GM23248 (cell line): ENCODE results near the gene GNAQ. TPM values are rescaled to one million over a fixed set of nuclear protein-coding genes. Genes with fewer than 3 reads are reported as not detected.

Experiments
- DNase-seq: peaks from one replicate; pipeline ENCODE4 v3.0.0-alpha.2; 2015
- H2AFZ ChIP-seq: fragments of 200-600 bp; sonication (generic); 2 replicates; pipeline ENCODE4 v1.6.1; 2016; ENCODE audit warnings: antibody characterized with exemption
- H3F3A ChIP-seq: fragments of 200-600 bp; sonication (generic); 2 replicates; pipeline ENCODE4 v1.6.1; 2016; ENCODE audit warnings: mild to moderate bottlenecking, antibody characterized with exemption, mixed run types; ENCODE audit not compliant: insufficient read depth
- H3K27ac ChIP-seq: fragments of 200-600 bp; sonication (generic); 2 replicates; pipeline ENCODE4 v1.5.1; 2016; ENCODE audit warnings: mild to moderate bottlenecking
- H3K27me3 ChIP-seq: fragments of 200-600 bp; sonication (generic); replicated peaks from 2 replicates; pipeline ENCODE4 v1.6.1; 2016; ENCODE audit warnings: mild to moderate bottlenecking; ENCODE audit not compliant: insufficient read depth
- H3K36me3 ChIP-seq: fragments of 200-600 bp; sonication (generic); 2 replicates; pipeline ENCODE4 v1.6.1; 2016; ENCODE audit warnings: low read depth, mild to moderate bottlenecking
- H3K4me1 ChIP-seq: fragments of 200-600 bp; sonication (generic); 2 replicates; pipeline ENCODE4 v1.6.1; 2016; ENCODE audit warnings: mild to moderate bottlenecking; ENCODE audit not compliant: insufficient read depth
- H3K4me2 ChIP-seq: fragments of 200-600 bp; sonication (generic); one replicate; pipeline ENCODE4 v1.6.1; 2016; ENCODE audit warnings: mild to moderate bottlenecking; ENCODE audit not compliant: unreplicated experiment
- H3K4me3 ChIP-seq: fragments of 200-600 bp; sonication (generic); 2 replicates; pipeline ENCODE4 v1.5.1; 2016; ENCODE audit warnings: mild to moderate bottlenecking
- H3K79me2 ChIP-seq: fragments of 200-600 bp; sonication (generic); 2 replicates; pipeline ENCODE4 v1.6.1; 2016; ENCODE audit warnings: mild to moderate bottlenecking; ENCODE audit not compliant: insufficient read depth
- H3K9ac ChIP-seq: fragments of 200-600 bp; sonication (generic); 2 replicates; pipeline ENCODE4 v1.6.1; 2016; ENCODE audit warnings: mild to moderate bottlenecking
- H3K9me2 ChIP-seq: fragments of 200-600 bp; sonication (generic); 2 replicates; pipeline ENCODE4 v1.6.1; 2016; ENCODE audit warnings: mixed run types, mild to moderate bottlenecking, moderate library complexity; ENCODE audit not compliant: insufficient read depth
- H3K9me3 ChIP-seq: fragments of 200-600 bp; sonication (generic); one replicate; pipeline ENCODE4 v1.6.1; 2017; ENCODE audit warnings: low read depth
- H4K20me1 ChIP-seq: fragments of 200-600 bp; sonication (generic); 2 replicates; pipeline ENCODE4 v1.6.0; 2016; ENCODE audit not compliant: insufficient read depth
- EZH2 ChIP-seq: fragments of 200-600 bp; sonication (generic); IDR thresholded peaks from 2 replicates; pipeline ENCODE4 v1.6.1; 2018; ENCODE audit warnings: antibody characterized with exemption, mild to moderate bottlenecking; ENCODE audit not compliant: insufficient read depth, poor library complexity, severe bottlenecking
- EZH2phosphoT487 ChIP-seq: fragments of 200-600 bp; sonication (generic); IDR thresholded peaks from 2 replicates; pipeline ENCODE4 v1.6.1; 2018; ENCODE audit warnings: antibody characterized with exemption, moderate library complexity, mild to moderate bottlenecking, low read depth; ENCODE audit not compliant: insufficient read depth
- WGBS, 2 experiments: methylation state at CpG; one replicate each; pipeline ENCODE4 v1.1.6; 2015 to 2017; ENCODE audit warnings: low lambda C conversion rate in 2 of 2, low coverage in 1 of 2; ENCODE audit errors: missing lambda C conversion rate in 2 of 2; 5-methylcytosine and 5-hydroxymethylcytosine counted together
- in situ Hi-C: fragments of 300-500 bp; cut with MboI; formaldehyde crosslinking; loops from 2 replicates; pipeline ENCODE4 v1.15.0; 2020
- polyA plus RNA-seq: library from polyadenylated mRNA; unstranded; fragments of >200 nt; fragmentation: Nextera tagmentation; extraction: Ambion mirVana; gene quantifications from 2 replicates; pipeline ENCODE4 v1.2.1, GENCODE V29; 2016
- total RNA-seq: library from RNA; depleted of rRNA; stranded (reverse); fragments of >200 nt; shearing (Covaris generic); gene quantifications from 2 replicates; pipeline ENCODE4 v1.2.3, GENCODE V29; 2014

The GNAQ gene
- total and polyA plus RNA-seq, 2 experiments from 2014 or later, result 11.5 to 32.7 TPM

DNA sequence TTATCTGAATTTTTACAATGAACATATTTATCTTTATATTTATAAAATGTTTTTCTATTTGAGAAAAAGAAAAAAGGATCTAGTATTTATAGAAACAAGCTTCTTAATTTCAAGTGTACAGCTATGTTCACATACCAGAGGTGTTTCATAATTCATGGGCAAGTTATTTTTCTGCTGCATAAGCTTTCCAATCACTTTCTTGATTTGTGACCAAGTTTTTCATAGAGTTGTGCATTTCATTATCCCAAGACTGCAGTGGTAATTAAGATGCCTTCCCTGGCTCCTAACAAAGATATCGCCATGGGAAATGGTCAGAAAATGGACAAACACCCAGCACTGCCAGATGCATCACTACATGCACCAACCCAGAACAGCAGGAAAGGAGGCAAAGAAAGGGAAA, 124.6 kb downstream of the GNAQ start:
- peak overlapping the region; percentile 33 for H3K4me2 ChIP-seq

GRCh38 chr9:77903666-77904285, 127.8 kb downstream of the GNAQ start:
- peaks cover 28% of the 10 kb centered on the region for H3K4me1 ChIP-seq
- peaks cover 10% of the 10 kb centered on the region; the same call in 1 of the 2 replicates for H4K20me1 ChIP-seq
- in situ Hi-C loops, result no loop called here
- 80 to 87% methylated on average over 1 of the region's 1 CpG for WGBS, 2 experiments
- TF ChIP-seq EZH2phosphoT487 (no peak), EZH2 (no peak)
- no peak overlapping the region for H3K27ac ChIP-seq
- no peak overlapping the region for H2AFZ ChIP-seq
- no peak overlapping the region for H3K9ac ChIP-seq
- H3K27me3 ChIP-seq, result no peaks in the 10 kb centered on the region
- H3K79me2 ChIP-seq, result peaks cover 28% of the 10 kb centered on the region
- no peak for DNase-seq
- H3K36me3 ChIP-seq, result no peaks in the 10 kb centered on the region
- H3K9me3 ChIP-seq, result no peaks in the 10 kb centered on the region
- H3K9me2 ChIP-seq, result no peaks in the 10 kb centered on the region
- H3K4me3 ChIP-seq, result no peak overlapping the region
- H3F3A ChIP-seq, result peaks cover 22% of the 10 kb centered on the region
- H3K4me2 ChIP-seq, result no peak overlapping the region

More for the DNA sequence above, 124.6 kb downstream of the GNAQ start:
- Histone ChIP-seq H3K9me3 (no peaks in the 10 kb centered on the region), H3F3A (no peaks in the 10 kb centered on the region), H3K27ac (no peak overlapping the region), H3K4me1 (peaks cover 23% of the 10 kb centered on the region), H3K9me2 (no peaks in the 10 kb centered on the region), H4K20me1 (peaks cover 4% of the 10 kb centered on the region; the same call in 1 of the 2 replicates), H3K9ac (no peak overlapping the region), H3K4me3 (no peak overlapping the region), H2AFZ (no peak overlapping the region), H3K79me2 (peaks cover 54% of the 10 kb centered on the region), H3K27me3 (no peaks in the 10 kb centered on the region), H3K36me3 (no peaks in the 10 kb centered on the region)
- DNase-seq, result no peak
- no peak for TF ChIP-seq EZH2
- TF ChIP-seq EZH2phosphoT487, result no peak
- WGBS, 2 experiments, result 0 to 12% methylated on average over 1 of the region's 1 CpG
- in situ Hi-C loops, result no loop called here

DNA sequence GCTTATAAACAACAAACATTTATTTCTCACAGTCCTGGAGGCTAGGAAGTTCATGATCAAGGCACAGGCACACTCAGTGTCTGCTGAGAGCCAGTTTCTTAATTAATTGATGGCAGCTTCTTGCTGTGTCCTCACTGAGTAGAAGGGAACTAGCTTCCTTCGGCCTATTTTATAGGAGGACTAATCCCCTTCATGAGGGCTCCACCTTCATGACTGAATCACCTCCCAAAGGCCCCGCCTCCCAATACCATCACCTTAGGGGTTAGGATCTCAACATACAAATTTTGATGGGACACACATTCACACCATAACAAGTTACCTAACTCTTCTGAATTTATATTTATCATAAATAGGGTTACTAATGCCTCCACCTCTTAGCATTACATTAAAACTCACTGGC, 129.8 kb downstream of the GNAQ start:
- peaks cover 16% of the 10 kb centered on the region for H3K4me1 ChIP-seq
- in situ Hi-C loops, result no loop called here
- no peak overlapping the region for H3K27ac ChIP-seq
- H3F3A ChIP-seq, result peaks cover 23% of the 10 kb centered on the region
- H2AFZ ChIP-seq, result no peak overlapping the region
- H3K79me2 ChIP-seq, result peaks cover 22% of the 10 kb centered on the region
- 67 to 71% methylated on average over 2 of the region's 2 CpGs for WGBS, 2 experiments
- no peak for DNase-seq
- no peaks in the 10 kb centered on the region for H3K36me3 ChIP-seq
- no peaks in the 10 kb centered on the region for H3K27me3 ChIP-seq
- no peak overlapping the region for H3K9ac ChIP-seq
- no peaks in the 10 kb centered on the region for H3K9me3 ChIP-seq
- no peaks in the 10 kb centered on the region for H3K9me2 ChIP-seq
- TF ChIP-seq EZH2phosphoT487 (no peak), EZH2 (no peak)
- no peak overlapping the region for H3K4me3 ChIP-seq
- H4K20me1 ChIP-seq, result 0 out of 2 replicates have a peak, but pooled peaks cover 6% of the 10 kb centered on the region
- no peak overlapping the region for H3K4me2 ChIP-seq

DNA sequence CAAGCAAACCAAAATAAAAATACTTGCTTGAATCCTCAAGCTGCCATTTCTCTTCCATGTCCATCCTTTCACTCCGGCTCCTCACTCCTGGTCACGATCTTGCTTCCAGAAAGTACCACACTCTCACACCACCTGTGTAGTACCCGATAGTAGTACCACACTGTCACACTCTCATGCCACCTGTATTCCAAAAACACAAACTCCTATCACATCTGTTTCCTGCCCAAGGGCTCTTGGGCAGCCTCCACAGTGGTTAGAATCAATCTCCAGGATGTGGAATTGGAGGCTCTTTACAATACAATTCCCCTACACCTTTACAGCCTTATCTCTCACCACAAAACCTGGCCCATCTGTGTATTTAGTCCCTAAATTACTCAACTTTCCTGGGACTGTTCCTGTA, 130.6 kb downstream of the GNAQ start:
- 98 to 99% methylated on average over 3 of the region's 3 CpGs for WGBS, 2 experiments
- no peaks in the 10 kb centered on the region for H3K27me3 ChIP-seq
- no peak overlapping the region for H3K27ac ChIP-seq
- no peak overlapping the region for H2AFZ ChIP-seq
- DNase-seq, result no peak
- no peak overlapping the region for H3K4me3 ChIP-seq
- peaks cover 12% of the 10 kb centered on the region for H3K4me1 ChIP-seq
- H3F3A ChIP-seq, result peaks cover 23% of the 10 kb centered on the region
- no peaks in the 10 kb centered on the region for H3K9me2 ChIP-seq
- in situ Hi-C loops, result no loop called here
- 0 out of 2 replicates have a peak, but pooled peaks cover 6% of the 10 kb centered on the region for H4K20me1 ChIP-seq
- no peak overlapping the region for H3K4me2 ChIP-seq
- peaks cover 16% of the 10 kb centered on the region for H3K79me2 ChIP-seq
- H3K36me3 ChIP-seq, result no peaks in the 10 kb centered on the region
- H3K9me3 ChIP-seq, result no peaks in the 10 kb centered on the region
- no peak overlapping the region for H3K9ac ChIP-seq
- TF ChIP-seq EZH2 (no peak), EZH2phosphoT487 (no peak)
